Endodermal cell (in vitro differentiated cells): ENCODE results near the gene MTOR. TPM values are rescaled to one million over a fixed set of nuclear protein-coding genes. Genes with fewer than 3 reads are reported as not detected.

Experiments
- DNase-seq: peaks from one replicate; pipeline ENCODE4 v3.0.0-alpha.2; 2017
- H3K27ac ChIP-seq: 2 replicates; pipeline ENCODE4 v1.5.1; 2013; ENCODE audit warnings: mild to moderate bottlenecking, low read depth, low read length, moderate library complexity
- H3K27me3 ChIP-seq: 2 replicates; pipeline ENCODE4 v1.6.1; 2013; ENCODE audit warnings: mild to moderate bottlenecking, low read length, moderate library complexity; ENCODE audit not compliant: insufficient read depth, control insufficient read depth, poor library complexity, severe bottlenecking
- H3K36me3 ChIP-seq: 2 replicates; pipeline ENCODE4 v1.7.0; 2013; ENCODE audit warnings: mild to moderate bottlenecking, low read length, moderate library complexity; ENCODE audit not compliant: control insufficient read depth, insufficient read depth
- H3K4me1 ChIP-seq: one replicate; pipeline ENCODE4 v1.7.0; 2013; ENCODE audit warnings: low read length; ENCODE audit not compliant: control insufficient read depth, insufficient read depth
- H3K4me3 ChIP-seq: 2 replicates; pipeline ENCODE4 v1.5.1; 2013; ENCODE audit warnings: mild to moderate bottlenecking, low read length, moderate library complexity
- H3K9ac ChIP-seq: 2 replicates; pipeline ENCODE4 v1.6.1; 2013; ENCODE audit warnings: mild to moderate bottlenecking, low read length, moderate library complexity; ENCODE audit not compliant: poor library complexity, severe bottlenecking; ENCODE audit errors: extremely low read depth
- H3K9me3 ChIP-seq: 2 replicates; pipeline ENCODE4 v1.6.1; 2013; ENCODE audit warnings: mild to moderate bottlenecking, low read length, moderate library complexity; ENCODE audit not compliant: control insufficient read depth
- H3K27ac Mint-ChIP-seq: 2 replicates; pipeline ENCODE4 v1.8.0; 2020; ENCODE audit warnings: mixed read lengths
- H3K27me3 Mint-ChIP-seq: 2 replicates; pipeline ENCODE4 v1.8.0; 2021; ENCODE audit warnings: mild to moderate bottlenecking, mixed read lengths; ENCODE audit not compliant: insufficient read depth
- H3K36me3 Mint-ChIP-seq: 2 replicates; pipeline ENCODE4 v1.8.0; 2020; ENCODE audit warnings: low read depth, mixed read lengths
- H3K4me1 Mint-ChIP-seq: 2 replicates; pipeline ENCODE4 v1.8.0; 2020; ENCODE audit warnings: mixed read lengths
- H3K4me3 Mint-ChIP-seq: 2 replicates; pipeline ENCODE4 v1.8.0; 2020; ENCODE audit warnings: mild to moderate bottlenecking, moderate library complexity, mixed read lengths
- H3K9me3 Mint-ChIP-seq: 2 replicates; pipeline ENCODE4 v1.8.0; 2020; ENCODE audit warnings: mild to moderate bottlenecking, mixed read lengths
- CTCF ChIP-seq: fragments of 200-600 bp; sonication (generic); conservative IDR thresholded peaks from 2 replicates; pipeline ENCODE4 v1.5.0; 2021; ENCODE audit warnings: antibody characterized with exemption, mild to moderate bottlenecking
- WGBS, 2 experiments: methylation state at CpG; one replicate each; pipeline versions ENCODE4 v1.1.5 to v1.1.7; 2013; ENCODE audit warnings: missing lambda C conversion rate in 2 of 2, mixed read lengths in 1 of 2; ENCODE audit not compliant: insufficient coverage in 1 of 2, insufficient read length in 1 of 2; 5-methylcytosine and 5-hydroxymethylcytosine counted together
- total RNA-seq, 2 donors: library from RNA; stranded (reverse); fragmentation: NEBNext Ultra II Directional in 1 of 2; extraction: Animal tissue kit (Norgen Biotek cat#: 25700) in 1 of 2; gene quantifications; 2 replicates in 1 of 2; 3 replicates in 1 of 2; pipeline ENCODE4 v1.2.1, GENCODE V29; 2021

Gene MTOR
- total RNA-seq, 2 donors from 2014 or later, result 69.0 to 78.3 TPM

GRCh38 chr1:11116318-11116717 lies 146.0 kb downstream of the MTOR start:
- H3K4me3 ChIP-seq, result no peak overlapping the region
- Mint-ChIP-seq H3K27me3 (no peaks in the 10 kb centered on the region), H3K36me3 (peaks cover 78% of the 10 kb centered on the region), H3K27ac (no peak overlapping the region), H3K4me3 (no peak overlapping the region), H3K9me3 (no peaks in the 10 kb centered on the region), H3K4me1 (peaks cover 13% of the 10 kb centered on the region)
- H3K27me3 ChIP-seq, result no peaks in the 10 kb centered on the region
- H3K9ac ChIP-seq, result no peak overlapping the region
- no peaks in the 10 kb centered on the region for H3K9me3 ChIP-seq
- 94 to 100% methylated on average over 2 of the region's 2 CpGs for WGBS, 2 experiments
- no peak overlapping the region for H3K27ac ChIP-seq
- H3K36me3 ChIP-seq, result peaks cover 74% of the 10 kb centered on the region
- peaks cover 5% of the 10 kb centered on the region for H3K4me1 ChIP-seq
- no peak for DNase-seq
- no peak for TF ChIP-seq CTCF

GRCh38 chr1:11114966-11115365 lies 147.4 kb downstream of the MTOR start:
- WGBS, 2 experiments, result 90 to 100% methylated on average over 3 of the region's 3 CpGs
- no peak overlapping the region for H3K27ac ChIP-seq
- Mint-ChIP-seq H3K9me3 (no peaks in the 10 kb centered on the region), H3K36me3 (peaks cover 74% of the 10 kb centered on the region), H3K4me1 (peaks cover 13% of the 10 kb centered on the region), H3K27ac (no peak overlapping the region), H3K27me3 (no peaks in the 10 kb centered on the region), H3K4me3 (no peak overlapping the region)
- no peak overlapping the region for H3K9ac ChIP-seq
- H3K4me1 ChIP-seq, result peaks cover 5% of the 10 kb centered on the region
- no peaks in the 10 kb centered on the region for H3K9me3 ChIP-seq
- DNase-seq, result no peak
- no peak overlapping the region for H3K4me3 ChIP-seq
- H3K27me3 ChIP-seq, result no peaks in the 10 kb centered on the region
- H3K36me3 ChIP-seq, result peaks cover 78% of the 10 kb centered on the region
- no peak for TF ChIP-seq CTCF

GRCh38 chr1:11109047-11109760 lies 153.1 kb downstream of the MTOR start:
- no peak overlapping the region for H3K4me3 Mint-ChIP-seq
- no peak for DNase-seq
- H3K36me3 Mint-ChIP-seq, result peaks cover 72% of the 10 kb centered on the region
- no peaks in the 10 kb centered on the region for H3K27me3 Mint-ChIP-seq
- no peak overlapping the region for H3K9ac ChIP-seq
- peaks cover 13% of the 10 kb centered on the region for H3K4me1 Mint-ChIP-seq
- H3K27ac Mint-ChIP-seq, result no peak overlapping the region
- peaks cover 5% of the 10 kb centered on the region for H3K4me1 ChIP-seq
- TF ChIP-seq CTCF, result no peak
- no peak overlapping the region for H3K4me3 ChIP-seq
- H3K9me3 Mint-ChIP-seq, result no peaks in the 10 kb centered on the region
- H3K27me3 ChIP-seq, result no peaks in the 10 kb centered on the region
- no peaks in the 10 kb centered on the region for H3K9me3 ChIP-seq
- H3K27ac ChIP-seq, result no peak overlapping the region
- peaks cover 75% of the 10 kb centered on the region for H3K36me3 ChIP-seq
- 93 to 98% methylated on average over 5 to 7 of the region's 7 CpGs for WGBS, 2 experiments
